Embryonic facial prominence (tissue), 1 donor: ENCODE results near the gene ACTA2.

Experiments used
- DNase-seq: peaks from one replicate; pipeline ENCODE4 v3.0.0-alpha.2; 2016; ENCODE audit errors: extremely low spot score

ACTA2 gene

DNA sequence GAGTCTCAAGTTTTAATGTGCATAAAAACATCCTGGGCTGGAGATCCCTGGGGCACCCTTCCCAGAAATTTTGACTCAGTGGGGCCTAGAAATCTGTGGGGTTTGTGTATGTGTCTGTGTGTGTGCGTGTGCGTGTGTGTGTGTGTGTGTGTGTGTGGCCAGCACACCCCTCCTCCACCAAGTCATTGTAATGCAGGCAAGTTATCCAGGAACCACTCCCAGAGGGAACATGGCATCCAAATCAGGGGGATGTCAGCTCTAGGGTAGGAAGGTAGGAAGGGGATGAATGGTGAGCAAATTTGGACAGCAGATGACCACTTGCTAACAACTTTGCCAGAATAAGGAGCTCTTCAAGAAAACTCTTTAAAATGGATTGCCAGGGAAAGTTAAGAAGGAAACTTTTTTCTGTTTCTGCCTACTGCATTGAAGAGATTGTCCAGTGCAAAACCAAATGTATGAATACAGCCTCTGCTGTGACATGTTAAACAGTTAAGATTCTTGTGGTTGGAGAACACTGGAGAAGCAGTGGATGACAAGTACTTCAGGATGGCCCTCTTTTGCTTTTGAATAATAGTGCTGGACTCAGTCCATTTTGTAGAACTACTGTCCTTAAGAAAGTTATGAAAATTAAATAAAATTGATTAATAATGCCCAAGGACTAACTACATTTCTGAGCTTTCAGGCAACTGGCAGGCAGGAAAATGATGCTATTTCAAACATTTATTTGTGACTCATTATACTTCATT lies 60.2 kb downstream of the ACTA2 start:
- no peak for DNase-seq

DNA sequence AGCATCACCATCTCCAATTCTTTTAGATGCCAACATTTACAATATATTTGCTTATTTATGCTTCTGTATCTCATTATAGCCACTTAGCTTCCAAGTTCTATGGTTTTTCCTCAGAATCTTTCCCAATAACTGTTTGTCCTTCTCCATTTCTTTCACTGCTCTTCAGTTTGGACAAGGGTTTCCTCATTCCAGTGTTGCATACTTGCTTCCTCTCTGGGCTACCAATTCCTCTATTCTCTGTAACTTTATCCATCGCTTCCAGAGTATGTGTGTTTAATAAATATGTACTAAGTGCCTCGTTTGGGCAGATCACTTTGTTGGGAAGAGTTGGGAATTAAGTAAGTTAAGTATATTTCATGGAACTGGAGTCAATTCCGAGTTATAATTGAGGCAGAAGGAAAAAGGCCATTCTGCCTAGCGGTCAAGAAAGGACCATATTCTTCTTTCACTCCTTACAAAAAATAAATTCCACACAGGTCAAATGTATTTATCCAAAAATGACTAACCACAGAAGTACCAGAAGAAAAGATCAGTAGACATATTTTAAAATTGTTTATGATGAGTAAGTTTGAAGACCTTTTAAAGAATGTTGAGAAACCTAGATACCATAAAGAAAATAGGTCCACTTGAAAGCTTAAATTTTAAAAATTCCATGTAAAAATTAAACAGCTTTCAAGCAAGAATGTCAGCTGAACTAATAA lies 61.7 kb downstream of the ACTA2 start:
- no peak for DNase-seq

DNA sequence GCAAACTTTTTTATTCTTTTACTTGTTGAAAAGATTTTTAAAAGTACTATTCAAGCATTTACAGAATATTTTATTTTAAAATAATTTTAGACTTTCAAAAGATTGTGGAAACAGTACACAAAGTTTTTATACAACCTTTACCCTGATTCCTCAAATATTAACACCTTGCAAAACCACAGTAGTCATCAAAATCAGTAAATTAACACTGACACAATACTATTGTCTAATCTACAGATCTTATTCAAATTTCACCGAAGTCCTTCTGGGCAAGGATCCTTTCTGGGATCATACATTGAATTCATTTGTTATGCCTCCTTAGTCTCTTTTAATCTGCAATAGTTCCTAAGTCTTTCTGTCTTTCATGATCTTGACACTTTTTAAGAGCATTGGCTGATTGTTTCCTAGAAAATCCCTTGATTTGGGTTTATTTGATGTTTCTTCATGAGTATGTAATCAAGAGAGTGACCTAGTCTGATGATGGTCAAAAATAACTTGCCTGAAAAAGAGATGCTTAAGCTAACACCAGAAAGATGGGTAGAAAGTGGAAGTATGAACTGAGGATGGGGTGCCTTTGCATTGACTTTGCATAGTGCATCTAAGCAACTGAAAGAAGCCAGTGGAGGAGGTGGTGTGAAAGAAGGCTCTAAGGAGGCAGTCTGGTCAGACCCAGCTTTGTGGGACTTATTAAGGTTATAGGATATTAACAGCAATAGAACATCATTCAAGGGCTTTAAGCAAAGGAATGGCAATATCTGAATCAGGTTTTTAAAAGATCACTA lies 62.8 kb downstream of the ACTA2 start:
- no peak for DNase-seq

DNA sequence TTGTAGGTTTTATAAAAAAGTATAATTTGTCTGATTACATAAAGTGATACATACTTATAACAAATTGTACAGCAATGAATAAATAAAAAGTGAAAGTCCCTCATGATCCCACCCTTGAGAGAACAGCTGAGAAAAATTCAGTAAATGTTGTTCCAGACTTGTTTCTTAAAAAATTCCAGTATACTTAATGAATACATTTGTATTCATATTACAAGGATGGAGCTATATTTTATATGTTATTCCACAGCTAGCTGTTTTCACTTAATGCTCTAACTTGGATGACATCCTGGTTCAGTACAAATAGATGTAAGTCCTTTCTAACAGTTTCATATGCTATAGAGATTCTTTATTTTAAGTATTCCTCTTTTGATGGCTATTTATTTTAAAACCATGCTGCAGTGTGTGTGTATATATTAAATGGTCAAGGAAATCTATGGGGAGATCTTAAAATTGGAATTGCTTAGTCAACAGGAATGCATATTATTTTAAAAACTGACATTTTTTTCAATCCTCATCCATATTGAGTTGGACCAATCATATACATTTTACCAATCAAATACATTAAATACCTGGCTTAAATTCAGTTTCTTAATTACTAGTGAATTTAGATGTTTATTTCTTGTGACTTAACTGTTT lies 63.6 kb downstream of the ACTA2 start:
- no peak for DNase-seq

DNA sequence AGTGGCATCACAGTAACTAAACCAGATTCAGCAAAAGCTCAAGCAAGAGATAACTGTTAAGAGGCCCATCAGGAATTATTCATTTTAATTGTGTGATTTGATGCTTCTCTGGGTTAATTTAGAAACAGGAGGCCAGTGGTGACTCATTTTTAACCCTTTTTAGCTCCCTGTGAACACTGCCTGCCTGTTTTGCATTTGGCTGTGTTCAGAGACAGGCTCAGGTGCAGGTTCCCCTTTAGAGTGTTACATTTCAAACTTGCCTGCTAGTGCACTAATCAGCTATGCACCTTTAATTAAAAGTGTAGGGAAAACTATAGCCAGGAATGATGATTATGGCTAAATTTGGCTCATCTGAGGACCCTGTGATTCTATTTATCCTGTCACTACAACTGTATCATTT lies 66.0 kb downstream of the ACTA2 start:
- no peak for DNase-seq
